Measurements from ENCODE around the gene GNB3.

Gene GNB3

DNA sequence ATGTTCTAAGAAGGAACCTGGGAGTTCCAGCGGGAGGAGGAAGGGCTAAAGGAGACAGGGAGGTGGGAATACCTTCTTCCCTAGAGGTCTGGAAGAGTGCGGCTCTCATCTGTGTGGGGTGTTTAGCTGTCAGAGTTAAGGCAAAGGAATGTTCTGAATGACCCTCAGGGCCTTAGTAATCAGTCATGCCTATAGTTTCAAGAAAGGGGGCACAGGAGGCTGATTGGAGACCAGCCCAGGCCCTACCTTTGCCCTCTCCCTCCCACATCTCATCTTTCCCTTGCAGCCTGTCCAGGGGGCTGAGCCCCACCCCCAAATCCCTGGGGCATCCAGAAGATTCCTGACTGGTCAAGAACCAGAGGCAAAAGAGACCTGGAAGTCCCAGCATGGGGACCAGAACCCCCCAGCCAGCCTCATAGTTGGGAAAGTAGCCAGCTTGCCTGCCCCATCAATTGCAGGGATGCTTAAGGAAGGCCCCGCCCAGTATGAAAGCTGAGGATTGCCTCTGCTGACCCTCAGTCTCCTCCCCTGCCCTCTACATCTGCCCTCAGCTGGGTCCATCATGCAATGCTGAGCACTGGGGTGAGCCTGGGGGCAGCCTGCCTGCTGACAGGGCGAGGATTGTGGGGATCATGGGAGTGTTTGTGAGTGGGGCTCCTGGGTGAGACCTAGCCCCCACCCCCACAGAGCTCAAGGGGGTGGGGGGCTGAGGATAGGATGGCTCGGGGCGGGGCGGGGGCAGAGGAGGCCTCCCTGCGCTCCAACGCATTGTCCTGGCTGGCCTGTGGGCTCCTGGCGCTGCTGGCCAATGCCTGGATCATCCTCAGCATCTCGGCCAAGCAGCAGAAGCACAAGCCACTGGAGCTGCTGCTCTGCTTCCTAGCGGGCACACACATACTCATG lies 17.3 kb upstream of the GNB3 start:
- no peak overlapping the region for H3K4me3 ChIP-seq (ENCODE audit: low read depth, low read length)
- TF ChIP-seq, protein P1, sequence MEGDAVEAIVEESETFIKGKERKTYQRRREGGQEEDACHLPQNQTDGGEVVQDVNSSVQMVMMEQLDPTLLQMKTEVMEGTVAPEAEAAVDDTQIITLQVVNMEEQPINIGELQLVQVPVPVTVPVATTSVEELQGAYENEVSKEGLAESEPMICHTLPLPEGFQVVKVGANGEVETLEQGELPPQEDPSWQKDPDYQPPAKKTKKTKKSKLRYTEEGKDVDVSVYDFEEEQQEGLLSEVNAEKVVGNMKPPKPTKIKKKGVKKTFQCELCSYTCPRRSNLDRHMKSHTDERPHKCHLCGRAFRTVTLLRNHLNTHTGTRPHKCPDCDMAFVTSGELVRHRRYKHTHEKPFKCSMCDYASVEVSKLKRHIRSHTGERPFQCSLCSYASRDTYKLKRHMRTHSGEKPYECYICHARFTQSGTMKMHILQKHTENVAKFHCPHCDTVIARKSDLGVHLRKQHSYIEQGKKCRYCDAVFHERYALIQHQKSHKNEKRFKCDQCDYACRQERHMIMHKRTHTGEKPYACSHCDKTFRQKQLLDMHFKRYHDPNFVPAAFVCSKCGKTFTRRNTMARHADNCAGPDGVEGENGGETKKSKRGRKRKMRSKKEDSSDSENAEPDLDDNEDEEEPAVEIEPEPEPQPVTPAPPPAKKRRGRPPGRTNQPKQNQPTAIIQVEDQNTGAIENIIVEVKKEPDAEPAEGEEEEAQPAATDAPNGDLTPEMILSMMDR (IDR thresholded peaks at IDR 0.05; ENCODE audit: low read depth, low read length, missing control alignments) = no peak
- no peak for DNase-seq (ENCODE audit: low read depth)

DNA sequence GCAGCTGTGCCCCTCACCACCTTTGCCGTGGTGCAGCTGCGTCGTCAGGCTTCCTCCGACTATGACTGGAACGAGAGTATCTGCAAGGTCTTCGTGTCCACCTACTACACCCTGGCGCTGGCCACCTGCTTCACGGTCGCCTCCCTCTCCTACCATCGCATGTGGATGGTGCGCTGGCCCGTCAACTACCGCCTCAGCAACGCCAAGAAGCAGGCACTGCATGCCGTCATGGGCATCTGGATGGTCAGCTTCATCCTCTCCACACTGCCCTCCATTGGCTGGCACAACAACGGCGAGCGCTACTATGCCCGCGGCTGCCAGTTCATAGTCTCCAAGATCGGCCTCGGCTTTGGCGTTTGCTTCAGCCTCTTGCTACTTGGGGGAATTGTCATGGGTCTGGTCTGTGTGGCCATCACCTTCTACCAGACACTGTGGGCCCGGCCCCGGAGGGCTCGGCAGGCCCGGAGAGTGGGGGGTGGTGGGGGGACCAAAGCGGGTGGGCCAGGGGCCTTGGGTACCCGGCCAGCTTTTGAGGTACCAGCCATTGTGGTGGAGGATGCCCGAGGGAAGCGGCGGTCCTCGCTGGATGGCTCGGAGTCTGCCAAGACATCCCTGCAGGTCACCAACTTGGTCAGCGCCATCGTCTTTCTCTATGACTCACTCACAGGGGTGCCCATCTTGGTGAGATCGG lies 16.5 kb upstream of the GNB3 start:
- TF ChIP-seq, protein P1 (IDR thresholded peaks at IDR 0.05; ENCODE audit: low read depth, low read length, missing control alignments) = no peak
- no peak for DNase-seq (ENCODE audit: low read depth)
- no peak overlapping the region for H3K4me3 ChIP-seq (ENCODE audit: low read depth, low read length)

DNA sequence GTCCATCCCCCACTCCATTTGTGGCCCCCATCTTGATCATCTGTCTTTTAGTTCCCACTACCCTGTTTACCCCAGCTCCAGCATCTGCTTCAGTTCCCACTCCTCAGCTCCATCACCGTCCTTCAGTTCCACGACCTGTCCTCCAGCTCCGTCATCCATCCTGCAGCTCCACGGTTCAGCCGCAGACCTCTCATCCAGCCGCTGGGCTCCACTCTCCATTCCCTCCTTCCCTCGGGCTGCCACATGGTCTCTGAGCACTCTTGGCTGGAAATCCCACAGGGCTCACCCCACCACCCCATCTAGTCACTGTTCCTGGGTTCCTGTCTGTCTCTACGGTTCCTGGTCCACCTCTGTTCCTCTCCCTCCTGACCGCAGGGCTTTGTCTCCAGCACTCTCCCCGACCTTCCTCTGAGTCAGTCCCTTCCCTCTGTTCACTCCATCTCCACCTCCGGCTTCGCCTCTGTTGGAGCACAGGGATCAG lies 15.8 kb upstream of the GNB3 start:
- DNase-seq (ENCODE audit: low read depth) = no peak
- TF ChIP-seq, protein P1 (IDR thresholded peaks at IDR 0.05; ENCODE audit: low read depth, low read length, missing control alignments) = no peak
- H3K4me3 ChIP-seq (ENCODE audit: low read depth, low read length) = no peak overlapping the region

DNA sequence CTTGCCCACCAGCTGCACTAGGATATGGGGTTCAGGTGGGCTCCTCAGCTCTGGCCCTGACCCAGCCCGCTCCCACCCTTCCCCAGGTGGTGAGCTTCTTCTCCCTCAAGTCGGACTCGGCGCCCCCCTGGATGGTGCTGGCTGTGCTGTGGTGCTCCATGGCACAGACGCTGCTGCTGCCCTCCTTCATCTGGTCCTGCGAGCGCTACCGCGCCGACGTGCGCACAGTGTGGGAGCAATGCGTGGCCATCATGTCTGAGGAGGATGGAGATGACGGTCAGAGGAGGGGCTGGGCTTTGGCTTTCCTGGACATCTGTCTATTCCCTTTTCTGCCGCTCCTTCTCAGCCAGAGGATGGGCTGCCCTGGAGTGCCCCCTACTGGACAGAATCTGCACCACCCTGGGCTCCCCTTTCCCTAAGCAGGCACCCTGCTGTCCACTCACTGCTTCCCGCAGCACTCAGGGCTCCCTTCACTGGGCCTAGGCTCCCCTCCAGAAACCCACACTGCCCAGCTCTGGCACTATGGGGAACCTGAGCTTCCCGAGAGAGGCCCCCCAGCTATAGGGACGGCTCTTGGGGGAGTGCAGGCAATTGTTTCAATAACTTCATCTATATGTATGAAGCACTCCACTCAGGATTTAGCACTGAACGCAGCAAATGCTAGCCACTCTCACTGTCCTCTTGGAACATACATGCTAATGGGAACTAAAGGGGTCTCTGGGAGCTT lies 15.2 kb upstream of the GNB3 start:
- TF ChIP-seq, protein P1 (IDR thresholded peaks at IDR 0.05; ENCODE audit: low read depth, low read length, missing control alignments) = peak; percentile 96
- DNase-seq (ENCODE audit: low read depth) = peak; percentile 24
- no peak overlapping the region for H3K4me3 ChIP-seq (ENCODE audit: low read depth, low read length)

DNA sequence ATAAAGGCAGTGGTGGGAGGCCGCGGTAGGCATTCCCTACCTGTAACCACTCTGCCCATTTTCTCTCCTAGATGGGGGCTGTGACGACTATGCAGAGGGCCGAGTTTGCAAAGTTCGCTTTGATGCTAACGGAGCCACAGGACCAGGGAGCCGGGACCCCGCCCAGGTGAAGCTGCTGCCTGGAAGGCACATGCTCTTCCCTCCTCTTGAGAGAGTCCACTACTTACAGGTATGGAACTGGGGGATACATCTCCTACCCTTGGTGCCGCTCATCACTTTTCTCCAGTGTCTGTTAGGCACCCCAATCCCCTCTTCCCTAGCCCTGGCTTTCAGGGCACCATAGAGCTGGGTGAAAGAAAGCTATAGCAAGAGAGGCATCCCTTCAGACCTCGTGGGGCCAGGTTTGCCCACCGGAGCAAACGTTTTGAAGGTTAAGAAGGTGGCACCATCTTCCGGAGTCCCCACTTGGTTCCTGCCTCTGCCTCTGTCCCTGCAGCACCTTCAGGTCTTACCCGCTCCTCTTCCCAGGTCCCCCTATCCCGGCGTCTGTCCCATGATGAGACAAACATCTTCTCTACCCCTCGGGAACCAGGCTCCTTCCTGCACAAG lies 14.5 kb upstream of the GNB3 start:
- no peak overlapping the region for H3K4me3 ChIP-seq (ENCODE audit: low read depth, low read length)
- no peak for DNase-seq (ENCODE audit: low read depth)
- TF ChIP-seq, protein P1 (IDR thresholded peaks at IDR 0.05; ENCODE audit: low read depth, low read length, missing control alignments) = no peak

DNA sequence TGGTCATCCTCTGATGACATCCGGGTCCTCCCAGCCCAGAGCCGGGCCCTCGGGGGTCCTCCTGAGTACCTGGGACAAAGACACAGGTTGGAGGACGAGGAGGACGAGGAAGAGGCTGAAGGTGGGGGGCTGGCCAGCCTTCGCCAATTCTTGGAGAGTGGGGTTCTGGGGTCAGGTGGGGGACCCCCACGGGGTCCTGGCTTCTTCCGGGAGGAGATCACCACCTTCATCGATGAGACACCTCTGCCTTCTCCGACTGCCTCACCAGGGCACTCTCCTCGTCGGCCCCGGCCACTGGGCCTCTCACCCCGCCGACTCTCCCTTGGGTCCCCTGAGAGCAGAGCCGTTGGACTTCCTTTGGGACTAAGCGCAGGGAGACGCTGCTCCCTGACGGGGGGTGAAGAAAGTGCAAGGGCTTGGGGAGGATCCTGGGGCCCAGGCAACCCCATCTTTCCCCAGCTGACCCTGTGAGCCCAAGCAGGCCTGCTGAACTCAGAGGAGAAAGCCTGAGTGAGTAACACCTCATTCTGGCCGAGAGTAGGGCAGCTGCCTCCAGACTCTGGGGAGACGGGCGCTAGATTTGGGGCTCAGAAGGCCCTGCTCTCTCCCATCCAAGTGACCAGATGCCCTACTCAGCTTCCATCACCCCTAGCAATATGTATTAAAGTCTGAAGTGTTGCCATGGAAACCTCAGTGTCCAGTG lies 13.8 kb upstream of the GNB3 start:
- TF ChIP-seq, protein P1 (IDR thresholded peaks at IDR 0.05; ENCODE audit: low read depth, low read length, missing control alignments) = no peak
- H3K4me3 ChIP-seq (ENCODE audit: low read depth, low read length) = no peak overlapping the region
- no peak for DNase-seq (ENCODE audit: low read depth)

Measured in GM12864 (cell line).